Epithelial cell of proximal tubule (primary cell): ENCODE data around the gene SETD1B. TPM values are rescaled to one million over a fixed set of nuclear protein-coding genes. Genes with fewer than 3 reads are reported as not detected.

Experiments used
- DNase-seq: peaks from one replicate; pipeline ENCODE4 v3.0.0-alpha.2; 2011; ENCODE audit warnings: low read depth
- H3K4me3 ChIP-seq: 2 replicates; pipeline ENCODE4 v1.5.1; 2011; ENCODE audit warnings: low read depth, mild to moderate bottlenecking, low read length
- total RNA-seq: library from RNA; depleted of rRNA; stranded (reverse); fragments of >200 nt; gene quantifications from 2 replicates; pipeline ENCODE4 v1.2.3, GENCODE V29; 2015
- TF ChIP-seq, protein P1 (sequence below): conservative IDR thresholded peaks from 2 replicates; pipeline ENCODE4 v1.5.1; 2012; ENCODE audit warnings: low read depth, mild to moderate bottlenecking, low read length

The SETD1B gene
- total RNA-seq, 1 donor from 2014 or later: 5.2 TPM

DNA sequence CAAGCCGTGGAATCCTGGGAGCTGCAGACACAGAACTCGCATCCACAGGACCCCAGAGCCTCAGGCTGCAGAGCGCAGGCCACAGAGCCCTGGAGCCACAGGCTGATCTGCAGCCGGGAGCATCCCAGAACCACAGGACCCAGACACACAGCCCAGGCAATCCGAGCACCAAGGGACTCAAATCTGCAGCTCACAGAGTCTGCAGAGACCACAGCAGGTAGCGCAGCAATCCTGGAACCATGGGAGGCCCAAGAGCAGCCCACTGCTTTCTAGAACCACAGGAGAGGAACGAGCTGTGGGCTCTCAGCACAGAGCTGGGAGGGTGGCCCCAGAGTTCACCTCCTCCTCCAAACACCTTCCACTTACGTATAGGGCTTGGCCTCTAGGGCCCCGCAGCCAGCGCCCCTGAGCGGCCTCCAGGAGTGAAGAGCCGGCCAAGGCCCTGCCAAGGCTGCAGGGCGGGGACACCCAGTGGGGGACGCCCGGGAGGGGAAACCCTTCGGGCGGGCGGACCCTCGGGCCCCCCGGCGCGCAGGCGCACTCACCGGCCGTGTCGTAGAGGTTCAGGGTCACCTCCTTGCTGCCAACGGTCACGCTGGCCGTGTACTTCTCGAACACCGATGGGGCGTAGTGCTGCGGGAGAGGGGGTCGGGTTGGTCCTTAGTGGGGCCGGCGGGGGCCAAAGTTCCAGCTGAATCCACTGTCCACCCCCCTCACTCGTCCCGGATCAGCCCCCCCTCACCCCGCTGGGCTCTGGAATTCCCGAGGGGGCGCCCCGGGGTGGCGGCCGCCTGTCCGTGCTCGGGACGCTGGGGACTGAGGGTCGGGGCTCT, 11.0 kb upstream of the SETD1B start:
- TF ChIP-seq, protein P1, sequence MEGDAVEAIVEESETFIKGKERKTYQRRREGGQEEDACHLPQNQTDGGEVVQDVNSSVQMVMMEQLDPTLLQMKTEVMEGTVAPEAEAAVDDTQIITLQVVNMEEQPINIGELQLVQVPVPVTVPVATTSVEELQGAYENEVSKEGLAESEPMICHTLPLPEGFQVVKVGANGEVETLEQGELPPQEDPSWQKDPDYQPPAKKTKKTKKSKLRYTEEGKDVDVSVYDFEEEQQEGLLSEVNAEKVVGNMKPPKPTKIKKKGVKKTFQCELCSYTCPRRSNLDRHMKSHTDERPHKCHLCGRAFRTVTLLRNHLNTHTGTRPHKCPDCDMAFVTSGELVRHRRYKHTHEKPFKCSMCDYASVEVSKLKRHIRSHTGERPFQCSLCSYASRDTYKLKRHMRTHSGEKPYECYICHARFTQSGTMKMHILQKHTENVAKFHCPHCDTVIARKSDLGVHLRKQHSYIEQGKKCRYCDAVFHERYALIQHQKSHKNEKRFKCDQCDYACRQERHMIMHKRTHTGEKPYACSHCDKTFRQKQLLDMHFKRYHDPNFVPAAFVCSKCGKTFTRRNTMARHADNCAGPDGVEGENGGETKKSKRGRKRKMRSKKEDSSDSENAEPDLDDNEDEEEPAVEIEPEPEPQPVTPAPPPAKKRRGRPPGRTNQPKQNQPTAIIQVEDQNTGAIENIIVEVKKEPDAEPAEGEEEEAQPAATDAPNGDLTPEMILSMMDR: no peak
- DNase-seq: no peak
- H3K4me3 ChIP-seq: peak overlapping the region; percentile 73

DNA sequence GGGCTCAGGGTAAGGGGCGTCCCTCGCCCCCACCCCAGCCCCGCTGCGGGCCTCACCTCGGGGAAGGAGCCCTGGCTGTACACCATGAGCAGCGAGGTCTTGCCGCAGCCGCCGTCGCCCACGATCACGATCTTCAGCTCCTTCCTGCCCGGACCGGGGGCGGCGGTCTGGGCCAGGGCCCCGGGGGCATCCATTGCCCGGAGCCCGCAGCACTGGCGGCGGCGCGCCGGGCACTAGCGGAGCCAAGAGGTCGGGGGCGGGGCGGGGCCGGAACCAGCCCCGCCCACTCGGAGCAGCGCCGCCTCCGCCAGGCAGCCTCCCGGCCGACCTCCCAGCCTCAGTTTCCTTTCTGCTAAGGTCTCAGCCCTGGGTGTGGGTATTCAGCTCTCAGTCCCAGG, 10.4 kb upstream of the SETD1B start, which contains the start of gene RHOF:
Gene RHOF, minus strand, starts transcription at position 249 of the 398 bp plus-strand sequence. Its CDS starts 55 bp downstream, at position 194.
- no peak for DNase-seq
- H3K4me3 ChIP-seq: peak within 1 kb of the TSS; percentile 73
- TF ChIP-seq, protein P1: no peak

DNA sequence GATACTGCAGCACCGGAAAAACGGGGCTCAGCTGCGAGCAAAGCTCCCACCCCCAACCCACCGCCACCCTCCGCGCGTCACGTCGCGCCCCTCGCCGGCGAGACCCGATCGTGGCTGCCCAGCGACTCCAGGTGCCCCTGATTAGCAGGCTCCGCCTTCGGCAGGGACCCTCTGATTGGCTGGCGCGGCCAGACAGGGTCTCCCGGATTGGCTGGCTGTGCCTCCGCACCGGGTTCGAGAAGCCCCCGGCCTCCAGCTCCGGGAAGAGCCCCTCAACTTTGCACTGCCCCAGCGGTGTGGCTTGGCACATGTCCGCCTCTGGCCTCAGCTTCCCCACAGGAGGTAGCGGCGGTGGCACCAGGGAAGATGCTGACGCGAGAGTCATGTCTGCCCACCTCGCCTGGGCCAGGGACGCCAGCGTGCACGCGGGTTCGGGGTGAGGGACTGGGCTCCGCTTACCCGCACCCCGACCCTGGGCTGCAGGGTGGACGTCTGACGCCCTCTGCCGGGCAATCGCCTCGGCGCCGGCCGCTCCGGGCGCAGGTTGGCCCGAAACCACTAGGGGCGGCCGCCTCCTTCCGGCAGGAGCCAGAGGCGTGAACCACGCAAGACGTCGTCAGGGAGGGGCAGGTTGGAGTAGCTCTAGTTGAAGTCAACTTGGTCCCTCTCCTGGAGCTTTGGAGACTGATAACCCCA, 9.8 kb upstream of the SETD1B start:
- DNase-seq: no peak
- H3K4me3 ChIP-seq: peak overlapping the region; percentile 73
- TF ChIP-seq, protein P1: peak; percentile 98

DNA sequence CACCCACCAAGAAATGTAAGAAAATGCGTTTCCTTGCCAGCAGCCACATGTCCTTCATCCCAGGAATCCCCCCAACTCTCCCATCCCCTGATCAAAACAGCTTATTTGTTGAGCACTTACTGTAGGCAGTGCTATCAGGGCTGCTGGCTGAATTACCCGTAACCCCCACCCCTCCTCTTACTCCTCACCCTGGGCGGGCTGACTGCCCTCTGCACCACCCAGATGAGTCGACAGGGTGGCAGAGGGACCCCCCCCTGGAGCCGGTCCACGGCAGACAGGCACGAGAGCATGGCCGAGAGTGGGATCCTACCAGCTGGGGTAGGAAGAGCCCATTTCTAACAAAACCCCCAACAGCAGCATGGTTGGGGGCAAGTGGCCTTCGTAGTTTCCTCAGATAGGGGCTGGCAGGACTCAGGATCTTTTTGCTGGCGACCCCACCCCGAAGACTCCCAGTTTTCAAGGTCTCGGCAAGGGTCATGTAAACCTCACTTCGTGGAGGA, 9.2 kb upstream of the SETD1B start:
- no peak for DNase-seq
- H3K4me3 ChIP-seq: peak overlapping the region; percentile 24

DNA sequence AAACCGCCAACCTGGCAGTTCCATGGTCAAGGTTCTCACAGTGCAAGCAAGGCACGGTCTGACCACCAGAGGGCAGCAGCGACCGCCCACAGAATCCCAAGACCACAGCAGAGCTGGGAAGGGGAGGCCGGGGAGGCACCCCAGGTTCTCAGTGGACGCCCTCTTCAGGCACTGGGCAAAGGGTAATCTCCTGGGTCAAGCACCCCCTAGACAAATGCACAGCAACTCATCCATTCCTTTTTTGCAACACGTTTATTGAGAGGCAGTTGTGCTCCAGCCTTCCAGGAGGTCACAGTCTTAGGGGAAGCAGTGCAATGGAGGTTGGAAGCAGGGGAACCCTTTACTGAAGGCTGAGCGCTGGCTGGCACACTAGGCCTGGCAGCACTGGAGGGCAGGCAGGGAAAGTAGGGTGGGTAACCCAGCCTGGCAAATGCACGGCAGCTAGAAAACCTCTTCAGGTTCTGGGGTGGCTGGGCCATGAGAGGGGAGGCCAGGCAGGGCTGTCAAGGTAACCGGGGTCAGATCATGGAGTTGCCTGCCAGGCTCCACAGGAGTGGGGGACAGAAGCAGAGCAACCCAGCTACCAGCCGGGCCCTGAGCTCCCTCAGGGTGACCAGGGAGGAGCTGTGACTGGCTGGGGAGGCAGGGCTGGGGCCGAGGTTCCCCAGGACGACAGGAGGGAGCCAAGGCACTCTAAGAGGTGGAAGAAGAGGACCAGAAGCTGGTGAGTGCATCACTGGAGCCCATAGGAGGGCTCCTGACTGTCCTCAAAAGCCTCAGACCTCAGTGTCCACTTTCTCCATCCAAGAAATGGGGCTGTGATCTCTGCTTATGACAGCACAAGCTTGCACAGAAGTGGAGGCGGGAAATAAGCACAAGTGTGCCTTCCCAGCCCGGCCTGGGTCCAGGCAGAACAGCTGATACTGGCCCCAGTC, 8.5 kb upstream of the SETD1B start:
- TF ChIP-seq, protein P1: peak; percentile 97
- DNase-seq: no peak
- H3K4me3 ChIP-seq: peak overlapping the region; percentile 24

More for the DNA sequence above, 9.2 kb upstream of the SETD1B start:
- TF ChIP-seq, protein P1: no peak
